ENCODE measurements around the gene THRSP. TPM values are rescaled to one million over a fixed set of nuclear protein-coding genes. Genes with fewer than 3 reads are reported as not detected.

THRSP gene
- total and polyA plus RNA-seq, 9 donors = 0.18 to 1.1 (median 0.40) TPM; not detected in 6

GRCh38 chr11:78046486-78046854 is 17.2 kb upstream of the THRSP start:
- TF ChIP-seq CTCF (IDR thresholded peaks at IDR 0.05) (no peak), POLR2A (IDR thresholded peaks at IDR 0.05) (no peak), EP300 (IDR thresholded peaks at IDR 0.05) (no peak)
- intact Hi-C loops (cut with DNase I) = no loop called here
- Histone ChIP-seq H3K36me3 (no peaks in the 10 kb centered on the region), H3K27me3 (no peaks in the 10 kb centered on the region), H3K27ac (no peak overlapping the region), H3K4me3 (no peak overlapping the region), H3K9me3 (no peaks in the 10 kb centered on the region), H3K4me1 (ENCODE audit: insufficient read depth) (no peaks in the 10 kb centered on the region)
- no peak for DNase-seq
- 12 to 21% (median 14%) methylated on average over 6 of the region's 6 CpGs for WGBS, 3 donors

- Histone ChIP-seq H3K4me1 (ENCODE audit: insufficient read depth) (no peaks in the 10 kb centered on the region), H3K9me3 (no peaks in the 10 kb centered on the region), H3K27me3 (no peaks in the 10 kb centered on the region), H3K36me3 (no peaks in the 10 kb centered on the region), H3K4me3 (no peak overlapping the region), H3K27ac (no peak overlapping the region)
- intact Hi-C loops (cut with DNase I) = no loop called here
- WGBS, 3 donors = 88 to 90% (median 89%) methylated on average over 3 of the region's 3 CpGs
- TF ChIP-seq EP300 (IDR thresholded peaks at IDR 0.05) (no peak), CTCF (IDR thresholded peaks at IDR 0.05) (no peak), POLR2A (IDR thresholded peaks at IDR 0.05) (no peak)
- no peak for DNase-seq
Observed at GRCh38 chr11:78048561-78048960, 15.1 kb upstream of the THRSP start.

DNA sequence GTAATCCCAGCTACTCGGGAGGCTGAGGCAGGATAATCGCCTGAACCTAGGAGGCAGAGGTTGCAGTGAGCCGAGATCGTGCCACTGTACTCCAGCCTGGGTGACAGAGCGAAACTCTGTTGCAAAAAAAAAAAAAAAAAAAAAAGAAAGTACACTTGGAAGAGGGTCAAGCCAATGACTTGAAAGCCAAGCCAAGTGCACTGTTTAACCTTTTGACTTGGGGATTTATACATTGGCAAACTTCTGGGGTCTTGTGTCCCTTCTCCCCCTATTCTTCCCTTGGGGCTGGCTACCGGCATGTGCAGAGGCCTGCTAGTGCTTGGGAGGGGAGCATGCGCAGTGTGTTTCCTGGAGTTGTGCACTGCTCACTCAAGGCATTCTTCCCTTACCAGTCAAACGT is 14.3 kb upstream of the THRSP start:
- Histone ChIP-seq H3K27ac (no peak overlapping the region), H3K36me3 (no peaks in the 10 kb centered on the region), H3K27me3 (no peaks in the 10 kb centered on the region), H3K4me1 (ENCODE audit: insufficient read depth) (no peaks in the 10 kb centered on the region), H3K9me3 (no peaks in the 10 kb centered on the region), H3K4me3 (no peak overlapping the region)
- no peak for TF ChIP-seq POLR2A (IDR thresholded peaks at IDR 0.05)
- no peak for TF ChIP-seq CTCF (IDR thresholded peaks at IDR 0.05)
- no peak for TF ChIP-seq EP300 (IDR thresholded peaks at IDR 0.05)
- WGBS, 3 donors = 80 to 86% (median 84%) methylated on average over 8 of the region's 8 CpGs
- intact Hi-C loops (cut with DNase I) = no loop called here
- DNase-seq = no peak

GRCh38 chr11:78050964-78051831 is 12.5 kb upstream of the THRSP start:
- H3K9me3 ChIP-seq = no peaks in the 10 kb centered on the region
- 84 to 86% (median 85%) methylated on average over 6 of the region's 6 CpGs for WGBS, 3 donors
- no peak overlapping the region for H3K27ac ChIP-seq
- no peak overlapping the region for H3K4me3 ChIP-seq
- H3K4me1 ChIP-seq (ENCODE audit: insufficient read depth) = no peaks in the 10 kb centered on the region
- no peak for TF ChIP-seq CTCF (IDR thresholded peaks at IDR 0.05)
- no peak for TF ChIP-seq EP300 (IDR thresholded peaks at IDR 0.05)
- no peak for TF ChIP-seq POLR2A (IDR thresholded peaks at IDR 0.05)
- intact Hi-C loops (cut with DNase I) = no loop called here
- no peaks in the 10 kb centered on the region for H3K27me3 ChIP-seq
- DNase-seq = no peak
- no peaks in the 10 kb centered on the region for H3K36me3 ChIP-seq
